ENCODE results near the gene NETO2.

DNA sequence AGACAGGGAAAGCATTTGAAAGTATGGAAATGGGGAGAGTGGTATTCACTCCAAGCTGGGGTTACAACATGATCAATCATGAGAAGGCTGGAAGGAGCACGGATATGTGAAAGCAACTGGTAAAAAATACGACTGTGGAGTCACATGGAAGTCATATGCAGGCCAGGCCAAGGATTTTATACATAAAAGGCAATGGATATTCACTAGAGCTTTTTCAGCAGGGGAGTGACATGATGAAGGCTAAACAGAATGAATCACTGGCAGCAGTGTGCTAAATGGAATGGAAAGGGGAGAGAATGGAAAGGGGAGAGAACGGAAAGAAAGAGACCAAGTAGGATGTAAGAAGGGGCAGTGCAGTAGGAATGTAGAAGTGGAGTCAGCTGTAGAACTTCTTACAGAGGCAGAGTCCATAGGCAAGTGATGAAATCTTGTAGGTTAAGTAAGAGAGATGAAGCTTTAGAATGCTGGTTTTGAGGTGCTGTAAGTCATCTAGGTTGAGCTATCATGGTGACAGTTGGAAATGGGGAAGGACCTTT is 13.0 kb upstream of the NETO2 start:
- no peak for TF ChIP-seq RFX5 (IDR thresholded peaks at IDR 0.05; ENCODE audit: low read depth, low read length)
- TF ChIP-seq MXI1 (IDR thresholded peaks at IDR 0.05; ENCODE audit: low read depth, low read length): no peak

Data from GM12878 (cell line).